ENCODE data around the gene RFC5. TPM values are rescaled to one million over a fixed set of nuclear protein-coding genes. Genes with fewer than 3 reads are reported as not detected.

Gene RFC5
- total RNA-seq, 3 donors from 2014 or later, result 9.8 to 14.7 (median 14.0) TPM

- no peaks in the 10 kb centered on the region for H3K36me3 ChIP-seq (ENCODE audit: low read depth)
- TF ChIP-seq CTCF (IDR thresholded peaks at IDR 0.05), result no peak
- ATAC-seq (peak; percentile 52), DNase-seq (peak; percentile 80 to 85 (median 84))
- peak within 1 kb of the TSS; percentile 58 for H3K4me3 ChIP-seq
- no peaks in the 10 kb centered on the region for H3K9me3 ChIP-seq
- H3K4me1 ChIP-seq (ENCODE audit: low read depth), result peaks cover 29% of the 10 kb centered on the region
- intact Hi-C loops (cut with DNase I, micrococcal nuclease), result no loop called here
These were observed 44.7 kb downstream of the RFC5 start, which contains the start of gene WSB2 for GRCh38 chr12:118061011-118061872. Gene WSB2, minus strand, starts transcription at chr12:118061179. Its CDS starts 131 bp downstream, at chr12:118061048.

GRCh38 chr12:118061873-118062843 is 45.7 kb downstream of the RFC5 start:
- H3K4me1 ChIP-seq (ENCODE audit: low read depth), result peaks cover 23% of the 10 kb centered on the region
- no peaks in the 10 kb centered on the region for H3K9me3 ChIP-seq
- no peaks in the 10 kb centered on the region for H3K36me3 ChIP-seq (ENCODE audit: low read depth)
- TF ChIP-seq CTCF (IDR thresholded peaks at IDR 0.05), result no peak
- intact Hi-C loops (cut with DNase I, micrococcal nuclease), result no loop called here
- H3K4me3 ChIP-seq, result peak overlapping the region; percentile 58
- DNase-seq, result peak; percentile 56 to 66 (median 60)
- peak; percentile 48 for ATAC-seq

GRCh38 chr12:118063576-118064391 is 47.3 kb downstream of the RFC5 start:
- DNase-seq (peak in 1 of 3 donors; percentile 28), ATAC-seq (peak; percentile 43)
- no peaks in the 10 kb centered on the region for H3K36me3 ChIP-seq (ENCODE audit: low read depth)
- H3K9me3 ChIP-seq, result no peaks in the 10 kb centered on the region
- no peak overlapping the region for H3K4me3 ChIP-seq
- intact Hi-C loops (cut with DNase I, micrococcal nuclease), result no loop called here
- peaks cover 23% of the 10 kb centered on the region for H3K4me1 ChIP-seq (ENCODE audit: low read depth)
- TF ChIP-seq CTCF (IDR thresholded peaks at IDR 0.05), result no peak

GRCh38 chr12:118064608-118065007 is 48.1 kb downstream of the RFC5 start:
- H3K9me3 ChIP-seq, result no peaks in the 10 kb centered on the region
- no peak overlapping the region for H3K4me3 ChIP-seq
- H3K36me3 ChIP-seq (ENCODE audit: low read depth), result no peaks in the 10 kb centered on the region
- ATAC-seq (no peak), DNase-seq (no peak)
- no peak for TF ChIP-seq CTCF (IDR thresholded peaks at IDR 0.05)
- intact Hi-C loops (cut with DNase I, micrococcal nuclease), result no loop called here
- H3K4me1 ChIP-seq (ENCODE audit: low read depth), result peaks cover 17% of the 10 kb centered on the region

- ATAC-seq (no peak), DNase-seq (no peak)
- no peak for TF ChIP-seq CTCF (IDR thresholded peaks at IDR 0.05)
- Histone ChIP-seq H3K4me3 (no peak overlapping the region), H3K4me1 (ENCODE audit: low read depth) (peaks cover 12% of the 10 kb centered on the region), H3K9me3 (no peaks in the 10 kb centered on the region), H3K36me3 (ENCODE audit: low read depth) (no peaks in the 10 kb centered on the region)
- intact Hi-C loops (cut with DNase I, micrococcal nuclease), result no loop called here
These were observed 48.9 kb downstream of the RFC5 start for GRCh38 chr12:118065380-118065779.

Measured in mucosa of descending colon (tissue), 3 donors.